ENCODE measurements around the gene VCL. TPM values are rescaled to one million over a fixed set of nuclear protein-coding genes. Genes with fewer than 3 reads are reported as not detected.

The VCL gene
- total RNA-seq, 4 donors from 2014 or later: 54.8 to 92.9 (median 64.7) TPM

- H3K4me1 ChIP-seq: peaks cover 24% of the 10 kb centered on the region
- no peak for TF ChIP-seq EP300 (IDR thresholded peaks at IDR 0.05)
- no peaks in the 10 kb centered on the region for H3K27me3 ChIP-seq
- 89% methylated on average over 7 of the region's 7 CpGs for WGBS
- no peak overlapping the region for H3K27ac ChIP-seq
- DNase-seq (ENCODE audit: low spot score in 2 of 2): no peak
- no peaks in the 10 kb centered on the region for H3K36me3 ChIP-seq
- H3K4me3 ChIP-seq: no peak overlapping the region
- H3K9me3 ChIP-seq: no peaks in the 10 kb centered on the region
Observed at GRCh38 chr10:74000892-74001669, 3.2 kb downstream of the VCL start.

DNA sequence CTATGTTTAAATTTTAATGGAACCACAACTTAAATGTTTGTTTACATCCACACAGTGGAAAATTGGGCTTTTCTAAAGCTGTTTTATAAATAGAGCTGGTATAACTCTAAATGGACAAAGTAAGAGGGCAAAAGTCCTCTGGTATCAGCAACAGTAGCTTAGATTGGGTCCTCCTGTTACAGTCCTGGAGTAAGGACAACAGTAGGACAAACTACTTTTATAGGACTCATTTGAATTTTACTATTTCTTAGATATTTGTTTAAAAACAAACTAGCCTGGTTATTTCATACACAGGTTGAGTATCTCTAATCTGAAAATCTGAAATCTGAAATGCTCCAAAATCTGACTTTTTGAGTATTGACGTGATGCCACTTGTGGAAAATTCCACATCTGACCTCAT is 8.4 kb downstream of the VCL start:
- peaks cover 14% of the 10 kb centered on the region for H3K4me1 ChIP-seq
- H3K9me3 ChIP-seq: no peaks in the 10 kb centered on the region

DNA sequence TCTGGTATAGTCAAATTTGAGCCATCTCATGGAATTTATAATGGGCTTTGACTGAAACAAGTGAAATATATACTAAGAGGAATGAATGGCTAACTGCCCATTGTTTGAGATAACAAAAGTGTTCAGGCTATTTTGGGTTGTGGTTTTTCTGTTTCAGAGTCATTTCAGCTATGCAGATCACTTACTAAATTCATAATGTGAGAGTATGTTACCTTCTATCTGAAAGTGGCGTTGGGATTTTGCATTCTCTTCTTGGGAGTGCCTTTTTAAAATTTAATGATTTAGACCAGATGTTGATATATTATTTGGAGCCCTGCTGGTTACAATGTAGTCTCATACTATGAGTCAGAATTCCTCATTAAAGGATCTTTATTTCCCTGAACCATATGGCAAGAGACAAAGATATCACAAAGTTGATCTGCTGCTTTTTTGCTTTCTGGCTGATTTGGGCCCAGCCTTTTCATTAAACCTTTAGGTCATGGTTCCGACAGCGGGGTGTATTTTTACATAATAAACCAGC is 10.4 kb downstream of the VCL start:
- H3K9me3 ChIP-seq: no peaks in the 10 kb centered on the region
- 54% methylated on average over 3 of the region's 3 CpGs for WGBS
- no peaks in the 10 kb centered on the region for H3K36me3 ChIP-seq
- DNase-seq (ENCODE audit: low spot score in 2 of 2): no peak
- TF ChIP-seq EP300 (IDR thresholded peaks at IDR 0.05): no peak
- no peak overlapping the region for H3K27ac ChIP-seq
- H3K4me1 ChIP-seq: peaks cover 34% of the 10 kb centered on the region
- no peak overlapping the region for H3K4me3 ChIP-seq
- H3K27me3 ChIP-seq: no peaks in the 10 kb centered on the region

More for the DNA sequence above, 8.4 kb downstream of the VCL start:
- WGBS: 80% methylated on average over 1 of the region's 1 CpG
- H3K4me3 ChIP-seq: no peak overlapping the region
- no peaks in the 10 kb centered on the region for H3K27me3 ChIP-seq
- TF ChIP-seq POLR2AphosphoS5 (IDR thresholded peaks at IDR 0.05) (no peak), POLR2A (IDR thresholded peaks at IDR 0.05) (no peak)
- no peak for DNase-seq (ENCODE audit: low spot score in 2 of 2)
- no peaks in the 10 kb centered on the region for H3K36me3 ChIP-seq
- H3K27ac ChIP-seq: no peak overlapping the region

DNA sequence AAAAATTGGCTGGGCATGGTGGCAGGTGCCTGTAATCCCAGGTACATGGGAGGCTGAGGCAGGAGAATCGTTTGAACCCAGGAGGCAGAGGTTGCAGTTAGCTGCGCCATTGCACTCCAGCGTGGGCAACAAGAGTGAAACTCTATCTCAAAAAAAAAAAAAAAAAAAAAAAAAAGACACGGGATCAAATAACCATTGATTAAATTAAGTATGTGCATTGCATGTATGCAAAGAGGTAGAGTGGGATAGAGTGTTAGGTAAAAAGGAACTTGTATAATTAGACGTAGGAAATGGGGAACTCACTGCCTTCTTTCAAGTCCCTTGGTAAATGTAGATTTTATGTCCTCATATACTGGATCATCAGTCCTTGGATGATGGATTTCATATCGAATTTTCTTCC is 13.1 kb downstream of the VCL start:
- H3K27ac ChIP-seq: no peak overlapping the region
- H3K9me3 ChIP-seq: no peaks in the 10 kb centered on the region
- H3K27me3 ChIP-seq: no peaks in the 10 kb centered on the region
- H3K4me3 ChIP-seq: no peak overlapping the region
- no peak for TF ChIP-seq EP300 (IDR thresholded peaks at IDR 0.05)
- TF ChIP-seq POLR2AphosphoS5 (IDR thresholded peaks at IDR 0.05): no peak
- TF ChIP-seq, protein P1, sequence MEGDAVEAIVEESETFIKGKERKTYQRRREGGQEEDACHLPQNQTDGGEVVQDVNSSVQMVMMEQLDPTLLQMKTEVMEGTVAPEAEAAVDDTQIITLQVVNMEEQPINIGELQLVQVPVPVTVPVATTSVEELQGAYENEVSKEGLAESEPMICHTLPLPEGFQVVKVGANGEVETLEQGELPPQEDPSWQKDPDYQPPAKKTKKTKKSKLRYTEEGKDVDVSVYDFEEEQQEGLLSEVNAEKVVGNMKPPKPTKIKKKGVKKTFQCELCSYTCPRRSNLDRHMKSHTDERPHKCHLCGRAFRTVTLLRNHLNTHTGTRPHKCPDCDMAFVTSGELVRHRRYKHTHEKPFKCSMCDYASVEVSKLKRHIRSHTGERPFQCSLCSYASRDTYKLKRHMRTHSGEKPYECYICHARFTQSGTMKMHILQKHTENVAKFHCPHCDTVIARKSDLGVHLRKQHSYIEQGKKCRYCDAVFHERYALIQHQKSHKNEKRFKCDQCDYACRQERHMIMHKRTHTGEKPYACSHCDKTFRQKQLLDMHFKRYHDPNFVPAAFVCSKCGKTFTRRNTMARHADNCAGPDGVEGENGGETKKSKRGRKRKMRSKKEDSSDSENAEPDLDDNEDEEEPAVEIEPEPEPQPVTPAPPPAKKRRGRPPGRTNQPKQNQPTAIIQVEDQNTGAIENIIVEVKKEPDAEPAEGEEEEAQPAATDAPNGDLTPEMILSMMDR (IDR thresholded peaks at IDR 0.05): no peak
- no peak for TF ChIP-seq POLR2A (IDR thresholded peaks at IDR 0.05)
- WGBS: 89% methylated on average over 6 of the region's 6 CpGs
- DNase-seq (ENCODE audit: low spot score in 2 of 2): no peak
- H3K4me1 ChIP-seq: peaks cover 33% of the 10 kb centered on the region
- no peaks in the 10 kb centered on the region for H3K36me3 ChIP-seq

DNA sequence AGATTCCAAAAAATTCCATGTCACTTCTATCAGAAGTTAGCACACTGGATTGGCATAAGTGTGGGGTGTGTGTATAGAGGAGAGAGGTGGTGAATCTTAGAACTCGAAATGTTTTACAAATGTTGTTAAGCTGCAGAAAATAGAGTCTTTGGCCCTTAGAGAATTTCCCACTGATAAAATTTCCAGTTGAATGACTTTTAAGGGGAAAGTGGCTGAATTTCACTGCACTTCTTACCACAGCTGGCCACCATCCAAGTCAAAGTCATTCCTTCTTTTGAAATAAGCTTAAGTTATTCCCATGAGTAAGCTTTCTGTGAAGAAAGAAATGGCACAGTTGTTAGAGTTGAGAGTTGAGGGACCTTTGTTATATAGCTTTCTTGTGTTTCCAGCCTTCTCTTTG is 13.9 kb downstream of the VCL start:
- no peak for DNase-seq (ENCODE audit: low spot score in 2 of 2)
- no peak overlapping the region for H3K27ac ChIP-seq
- H3K36me3 ChIP-seq: no peaks in the 10 kb centered on the region
- H3K9me3 ChIP-seq: no peaks in the 10 kb centered on the region
- WGBS: 41% methylated on average over 1 of the region's 1 CpG
- H3K4me1 ChIP-seq: peaks cover 33% of the 10 kb centered on the region
- H3K4me3 ChIP-seq: no peak overlapping the region
- TF ChIP-seq EP300 (IDR thresholded peaks at IDR 0.05) (no peak), POLR2A (IDR thresholded peaks at IDR 0.05) (no peak), POLR2AphosphoS5 (IDR thresholded peaks at IDR 0.05) (no peak)
- TF ChIP-seq, protein P1 (IDR thresholded peaks at IDR 0.05): no peak
- H3K27me3 ChIP-seq: no peaks in the 10 kb centered on the region

GRCh38 chr10:74012480-74012879 is 14.6 kb downstream of the VCL start:
- peaks cover 33% of the 10 kb centered on the region for H3K4me1 ChIP-seq
- WGBS: 81% methylated on average over 2 of the region's 2 CpGs

More at GRCh38 chr10:74012480-74012879, 14.6 kb downstream of the VCL start:
- Histone ChIP-seq H3K27me3 (no peaks in the 10 kb centered on the region), H3K4me3 (no peak overlapping the region), H3K9me3 (no peaks in the 10 kb centered on the region), H3K36me3 (no peaks in the 10 kb centered on the region), H3K27ac (no peak overlapping the region)
- no peak for TF ChIP-seq POLR2A (IDR thresholded peaks at IDR 0.05)
- no peak for TF ChIP-seq EP300 (IDR thresholded peaks at IDR 0.05)
- no peak for TF ChIP-seq POLR2AphosphoS5 (IDR thresholded peaks at IDR 0.05)
- TF ChIP-seq, protein P1 (IDR thresholded peaks at IDR 0.05): no peak
- no peak for DNase-seq (ENCODE audit: low spot score in 2 of 2)

All from suprapubic skin (tissue), 4 donors.